Activated naive CD4-positive, alpha-beta T cell treated with anti-CD3 and anti-CD28 coated beads, Interleukin-2, amount 50 U/mL, for 16 hours (primary cell): ENCODE measurements around the gene RALGAPA2.

Experiments used
- DNase-seq: peaks from one replicate; pipeline ENCODE4 v3.0.0-alpha.2; 2020

RALGAPA2 gene

GRCh38 chr20:20425823-20426654 lies 286.4 kb downstream of the RALGAPA2 start:
- no peak for DNase-seq

DNA sequence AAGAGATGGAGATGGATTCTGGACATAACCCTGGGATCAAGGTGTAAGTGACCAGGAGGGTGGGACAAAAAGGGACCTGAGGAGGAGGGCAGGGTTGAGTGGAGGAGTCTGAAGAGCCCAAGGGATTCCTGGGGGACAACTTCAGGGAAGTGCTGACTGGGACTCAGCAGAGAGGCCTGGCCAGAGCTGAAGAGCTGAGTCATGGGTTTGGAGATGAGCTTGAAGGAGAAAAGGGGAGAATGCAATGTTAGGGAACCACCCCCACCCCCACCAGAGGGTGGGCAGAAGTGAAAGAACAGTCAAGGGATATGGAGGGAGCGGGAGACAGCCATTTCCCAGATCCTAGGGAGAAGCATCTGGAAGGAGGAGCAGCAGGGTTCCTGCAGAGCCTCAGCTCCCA lies 289.3 kb downstream of the RALGAPA2 start:
- no peak for DNase-seq

GRCh38 chr20:20417876-20418676 lies 294.4 kb downstream of the RALGAPA2 start:
- no peak for DNase-seq

- DNase-seq, result no peak
These were observed 297.1 kb downstream of the RALGAPA2 start for GRCh38 chr20:20415321-20415720.

GRCh38 chr20:20414640-20415220 lies 297.7 kb downstream of the RALGAPA2 start:
- no peak for DNase-seq

DNA sequence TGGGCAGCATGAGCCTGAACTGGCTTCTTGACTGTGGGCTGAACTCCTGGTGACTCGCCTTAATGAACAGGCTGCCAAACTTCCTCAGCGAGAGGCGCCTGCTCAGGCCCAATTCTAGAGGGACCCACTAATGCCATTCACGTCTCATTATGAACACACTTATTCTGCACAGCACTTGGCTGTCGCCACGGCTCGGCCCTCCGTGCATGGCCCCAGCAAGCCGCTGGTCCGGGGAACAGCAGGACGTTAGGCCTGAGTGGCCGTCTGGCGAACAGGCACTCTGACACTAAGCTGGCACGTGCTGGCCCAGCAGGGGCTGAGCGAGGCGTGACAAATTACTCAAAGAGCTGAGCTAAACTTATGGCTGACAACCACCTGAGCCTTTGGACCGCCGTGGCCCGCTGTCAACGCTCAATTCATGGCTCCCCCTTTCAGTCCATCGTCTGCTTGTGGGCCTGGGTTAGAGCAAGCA lies 298.6 kb downstream of the RALGAPA2 start:
- DNase-seq, result no peak

- no peak for DNase-seq
These were observed 299.7 kb downstream of the RALGAPA2 start for GRCh38 chr20:20412750-20413149.

GRCh38 chr20:20411836-20412235 lies 300.6 kb downstream of the RALGAPA2 start:
- DNase-seq, result no peak

GRCh38 chr20:20411402-20411801 lies 301.0 kb downstream of the RALGAPA2 start:
- no peak for DNase-seq

DNA sequence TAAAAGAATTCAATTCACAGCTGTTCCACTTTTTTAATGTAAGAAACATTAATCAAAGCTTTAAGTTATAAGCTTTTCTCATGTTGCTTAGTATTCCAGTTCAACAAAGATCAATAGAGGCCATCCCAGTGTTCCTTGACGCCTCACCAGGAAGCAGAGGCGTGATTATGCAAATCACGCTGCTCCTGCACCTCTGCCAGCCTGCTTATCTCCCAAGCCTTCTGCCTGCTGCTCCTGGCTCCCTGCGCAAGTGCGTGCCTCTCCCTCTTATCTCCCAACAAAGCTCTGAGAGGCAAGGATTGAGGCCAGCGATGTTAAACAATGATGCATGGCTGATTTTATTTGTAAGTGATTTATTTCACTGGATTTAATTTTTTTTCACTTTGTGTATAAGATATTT lies 301.8 kb downstream of the RALGAPA2 start:
- DNase-seq, result no peak

DNA sequence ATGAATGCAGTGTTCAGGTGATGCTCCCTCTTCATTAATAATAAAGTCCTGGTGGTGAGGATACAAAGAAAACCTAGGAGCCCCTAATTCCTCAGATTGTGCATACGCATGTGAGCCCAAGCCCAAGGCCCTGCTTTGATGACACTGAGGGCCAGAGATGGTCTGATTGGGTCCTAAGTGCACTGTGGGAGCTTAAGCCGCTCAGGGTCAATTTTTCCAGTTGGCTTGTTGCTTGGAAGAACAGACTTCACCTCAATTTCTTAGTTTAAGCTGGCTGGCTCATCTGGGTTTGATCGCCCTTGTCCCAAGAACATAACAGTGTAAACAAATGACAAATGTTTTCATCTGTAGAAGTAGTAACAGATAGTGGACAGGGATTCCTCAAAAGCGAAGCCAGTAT lies 303.1 kb downstream of the RALGAPA2 start:
- no peak for DNase-seq

GRCh38 chr20:20407891-20408805 lies 304.3 kb downstream of the RALGAPA2 start:
- no peak for DNase-seq

DNA sequence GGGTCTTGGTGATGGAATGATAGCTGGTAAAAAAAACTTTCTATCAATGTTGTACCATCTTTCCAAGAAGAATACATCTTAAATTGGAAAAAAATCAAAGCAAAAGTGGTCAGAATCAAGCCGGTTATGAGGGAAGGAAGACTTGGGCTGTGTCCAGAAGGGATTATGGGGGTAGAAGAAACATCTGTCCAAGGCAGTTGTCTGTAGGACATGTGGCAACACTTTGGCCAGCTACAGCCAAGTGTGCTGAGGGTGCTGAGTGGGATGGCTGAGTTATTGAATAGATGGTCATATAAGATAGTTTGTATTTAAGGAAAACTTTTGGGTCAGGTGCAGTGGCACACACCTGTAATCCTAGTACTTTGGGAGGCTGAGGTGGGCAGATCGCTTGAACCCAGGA lies 306.1 kb downstream of the RALGAPA2 start:
- no peak for DNase-seq

DNA sequence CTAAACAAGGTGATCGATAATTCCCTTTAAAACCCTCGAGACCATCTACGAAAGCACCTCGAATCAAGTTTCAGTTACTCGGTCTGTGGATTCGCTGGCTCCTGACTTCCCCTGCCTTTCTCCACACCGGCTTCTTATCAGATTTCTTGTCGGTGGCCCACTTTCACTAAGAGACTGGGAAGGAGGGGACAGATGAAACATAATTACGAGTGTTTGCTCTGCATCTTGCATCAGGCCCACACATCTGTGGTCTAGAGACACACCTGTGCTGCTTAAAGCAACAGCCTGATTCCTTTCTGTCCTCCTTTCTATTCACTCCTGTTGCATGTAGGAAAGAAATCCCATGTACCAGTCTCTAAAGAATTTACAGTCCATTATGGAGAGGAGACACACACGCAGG lies 306.8 kb downstream of the RALGAPA2 start:
- DNase-seq, result no peak

GRCh38 chr20:20404633-20405032 lies 307.8 kb downstream of the RALGAPA2 start:
- no peak for DNase-seq

DNA sequence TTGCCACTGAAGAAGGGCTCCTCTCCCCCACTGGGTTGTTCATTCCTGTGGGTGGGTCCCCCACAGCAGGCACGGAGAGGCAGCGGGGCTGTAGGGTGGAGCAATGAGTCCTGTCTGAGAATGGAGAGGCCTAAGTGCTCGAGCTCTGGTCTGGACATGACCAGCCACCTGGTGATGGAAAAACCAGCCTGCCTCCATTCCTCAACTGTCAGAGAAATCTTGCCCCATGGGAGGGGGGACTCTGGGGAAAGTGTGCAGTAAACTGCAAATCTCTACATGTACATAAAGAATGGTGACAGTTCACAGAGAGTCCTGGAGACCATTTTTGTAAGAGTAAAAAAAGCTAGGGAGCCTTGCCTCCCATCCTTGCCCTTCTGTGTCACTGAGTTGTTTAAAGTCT lies 310.5 kb downstream of the RALGAPA2 start:
- no peak for DNase-seq

DNA sequence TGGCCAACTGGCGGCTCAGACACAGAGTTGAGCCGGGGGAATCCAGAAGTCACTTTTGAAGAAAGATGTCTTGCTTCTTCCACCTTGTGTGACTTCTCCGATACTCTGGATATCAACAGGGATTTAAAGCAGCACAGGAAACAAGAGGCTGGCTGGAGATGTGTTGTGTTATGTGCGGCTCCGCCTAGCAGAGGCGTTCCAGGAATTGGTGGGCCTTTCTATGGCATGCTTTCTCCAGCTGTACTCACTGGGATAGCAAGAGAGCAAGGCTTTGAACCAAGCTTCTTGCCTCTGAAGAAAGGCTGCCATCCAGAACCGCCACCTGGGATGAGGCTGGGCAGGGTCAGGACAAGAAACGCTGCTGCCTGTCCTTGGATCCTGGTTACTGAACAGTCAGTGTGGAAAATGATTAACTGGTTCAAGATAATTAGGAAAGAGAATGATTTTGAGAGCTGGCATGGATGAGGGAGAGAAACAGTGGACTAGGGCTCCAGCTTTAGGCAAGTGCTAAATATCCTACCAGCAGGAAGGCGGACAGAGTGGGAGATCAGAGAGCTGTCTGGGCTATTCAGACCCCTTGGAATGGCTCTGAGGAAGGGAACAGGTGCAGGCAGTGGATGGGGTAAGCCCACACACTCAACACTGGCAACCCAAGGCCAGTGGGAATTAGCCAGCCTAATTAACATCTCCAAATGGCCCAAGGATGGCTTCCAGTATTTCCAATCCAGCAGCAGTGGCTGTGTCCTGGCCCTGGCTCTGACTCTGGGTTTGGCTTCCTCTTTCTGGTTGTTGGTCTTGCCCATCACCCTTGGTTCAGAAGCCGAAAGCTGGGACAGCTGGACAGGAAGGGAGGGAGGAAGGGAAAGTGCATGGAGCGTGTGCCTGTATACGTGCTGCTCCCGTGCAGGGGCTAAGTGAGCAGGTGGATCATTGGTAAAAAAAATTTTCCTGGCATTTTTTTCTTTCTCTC lies 312.6 kb downstream of the RALGAPA2 start:
- no peak for DNase-seq

DNA sequence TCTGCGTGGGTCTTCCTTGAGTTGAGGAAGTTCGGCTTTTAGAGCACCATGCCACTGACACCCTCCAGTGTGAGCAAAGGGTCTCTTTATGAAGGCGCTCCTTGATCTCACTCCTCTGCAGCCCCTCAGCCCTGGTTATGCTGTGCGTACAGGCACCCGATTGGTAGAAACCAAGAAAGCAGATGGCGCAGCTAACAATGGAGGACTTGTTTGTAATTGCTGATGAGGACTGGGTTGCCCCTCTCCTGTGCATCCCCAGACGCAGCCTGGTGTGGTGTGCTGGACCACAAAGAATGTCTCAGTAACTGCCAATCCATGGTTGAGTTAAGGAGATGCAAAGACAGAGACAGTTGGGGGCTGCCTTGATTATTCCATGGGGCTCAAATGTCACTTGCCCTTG lies 314.3 kb downstream of the RALGAPA2 start:
- DNase-seq, result no peak

DNA sequence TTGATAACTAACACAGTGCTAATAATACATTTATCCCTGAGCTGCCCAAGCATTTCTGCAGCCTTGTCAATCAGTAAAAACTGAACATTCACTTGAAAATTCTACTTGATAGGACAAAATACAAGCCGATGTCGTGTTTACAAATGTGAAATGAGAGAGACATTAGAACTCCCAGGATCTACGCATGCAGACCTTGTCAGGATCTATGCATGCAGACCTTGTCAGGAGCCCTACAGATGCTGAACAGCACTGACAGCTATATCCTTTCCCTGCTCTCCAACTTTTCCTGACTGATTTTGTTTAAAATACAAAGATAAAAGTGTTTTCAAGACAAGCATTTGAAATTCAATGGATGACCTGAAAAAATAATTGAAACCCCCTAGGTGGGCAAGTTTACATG lies 315.6 kb downstream of the RALGAPA2 start:
- no peak for DNase-seq

DNA sequence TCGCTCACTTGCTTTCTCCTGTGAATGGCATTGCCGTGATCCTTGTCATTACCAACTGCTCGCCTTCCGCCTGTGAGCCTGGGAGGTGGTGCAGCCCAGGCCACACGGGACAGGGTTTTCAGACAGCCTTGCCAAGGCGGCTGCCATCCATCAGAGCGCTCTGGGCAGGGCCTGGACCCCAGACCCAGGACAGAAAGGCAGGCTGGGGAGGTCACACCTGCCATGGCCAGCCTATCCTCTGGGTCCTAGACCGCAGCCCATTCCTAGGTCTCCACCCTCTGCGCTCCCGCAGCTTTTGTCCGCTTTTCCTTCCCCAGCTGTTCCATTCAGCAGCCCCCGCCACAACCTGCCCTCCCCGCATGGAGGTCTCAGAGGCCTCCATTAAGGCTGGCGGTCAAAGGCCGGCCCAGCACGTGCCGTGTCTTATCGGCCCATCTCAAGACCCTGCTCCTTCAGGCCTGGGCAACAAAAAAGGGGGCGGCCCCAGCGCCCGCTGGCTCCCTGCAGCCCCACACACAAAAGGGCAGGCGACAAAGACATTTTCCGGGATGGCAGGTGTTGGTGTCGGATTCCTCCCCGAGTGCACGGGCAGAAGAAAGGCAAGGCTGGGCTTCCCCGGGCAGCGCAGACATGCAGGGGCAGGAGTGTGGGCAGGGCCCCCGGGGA lies 316.4 kb downstream of the RALGAPA2 start:
- DNase-seq, result no peak

GRCh38 chr20:20395087-20395486 lies 317.4 kb downstream of the RALGAPA2 start:
- no peak for DNase-seq
